HG02870 (cell line): Measurements from ENCODE around the gene TNFRSF12A.

ENCODE experiments used
- ATAC-seq: cut with Tn5 transposase; IDR thresholded peaks from one replicate; pipeline ENCODE4 v1.9.1; 2021; ENCODE audit warnings: mild to moderate bottlenecking, moderate library complexity; ENCODE audit not compliant: unreplicated experiment

TNFRSF12A gene

GRCh38 chr16:3020247-3020603 lies at the start of gene TNFRSF12A:
Gene TNFRSF12A, plus strand, starts transcription at chr16:3020368. Its CDS starts 30 bp downstream, at chr16:3020398.
- no peak for ATAC-seq

- no peak for ATAC-seq
These were observed 49.6 kb upstream of the TNFRSF12A start for GRCh38 chr16:2970563-2970962.

- ATAC-seq, result no peak
These were observed 48.8 kb upstream of the TNFRSF12A start for GRCh38 chr16:2971134-2971984.

GRCh38 chr16:2971985-2972784 lies 48.0 kb upstream of the TNFRSF12A start:
- no peak for ATAC-seq

GRCh38 chr16:2973093-2973492 lies 47.1 kb upstream of the TNFRSF12A start:
- ATAC-seq, result no peak

- ATAC-seq, result no peak
These were observed 46.4 kb upstream of the TNFRSF12A start for GRCh38 chr16:2973605-2974318.

- no peak for ATAC-seq
These were observed 45.7 kb upstream of the TNFRSF12A start for GRCh38 chr16:2974319-2975056.

- no peak for ATAC-seq
These were observed 44.9 kb upstream of the TNFRSF12A start for GRCh38 chr16:2975161-2975795.

- ATAC-seq, result no peak
These were observed 44.0 kb upstream of the TNFRSF12A start for GRCh38 chr16:2976201-2976600.

- ATAC-seq, result no peak
These were observed 43.5 kb upstream of the TNFRSF12A start for GRCh38 chr16:2976673-2977072.

- no peak for ATAC-seq
These were observed 42.7 kb upstream of the TNFRSF12A start for GRCh38 chr16:2977440-2977839.

GRCh38 chr16:2979669-2980226 lies 40.4 kb upstream of the TNFRSF12A start:
- ATAC-seq, result peak; percentile 11

- ATAC-seq, result peak; percentile 60
These were observed 39.7 kb upstream of the TNFRSF12A start, which contains the start of gene PKMYT1 for GRCh38 chr16:2980227-2981176. Gene PKMYT1, minus strand, starts transcription at chr16:2980446. Its CDS starts 789 bp downstream, at chr16:2979657.

GRCh38 chr16:2981177-2981898 lies 38.8 kb upstream of the TNFRSF12A start:
- ATAC-seq, result no peak

GRCh38 chr16:2981899-2982250 lies 38.3 kb upstream of the TNFRSF12A start:
- no peak for ATAC-seq

GRCh38 chr16:2982402-2982801 lies 37.8 kb upstream of the TNFRSF12A start:
- no peak for ATAC-seq

GRCh38 chr16:2983706-2984136 lies 36.4 kb upstream of the TNFRSF12A start:
- no peak for ATAC-seq

- no peak for ATAC-seq
These were observed 34.7 kb upstream of the TNFRSF12A start for GRCh38 chr16:2985462-2985861.
